GM13977 (cell line): ENCODE data around the gene PPP1R12C.

Experiments
- DNase-seq: peaks from one replicate; pipeline ENCODE4 v3.0.0; 2012; ENCODE audit warnings: low spot score
- in situ Hi-C: fragments of 300-500 bp; cut with MboI; formaldehyde crosslinking; loops from one replicate; pipeline ENCODE4 v1.12.0; 2022; ENCODE audit warnings: low sequenced_read_pairs, low pct_unique_long_range_greater_than_20kb, mixed read lengths, inconsistent platforms; ENCODE audit not compliant: unreplicated experiment
- TF ChIP-seq, protein P1 (sequence below): IDR thresholded peaks from 2 replicates; pipeline ENCODE4 v1.5.1; 2012; ENCODE audit warnings: mild to moderate bottlenecking, control low read depth; ENCODE audit not compliant: insufficient read depth; ENCODE audit errors: extremely low read depth, missing control alignments

The PPP1R12C gene

DNA sequence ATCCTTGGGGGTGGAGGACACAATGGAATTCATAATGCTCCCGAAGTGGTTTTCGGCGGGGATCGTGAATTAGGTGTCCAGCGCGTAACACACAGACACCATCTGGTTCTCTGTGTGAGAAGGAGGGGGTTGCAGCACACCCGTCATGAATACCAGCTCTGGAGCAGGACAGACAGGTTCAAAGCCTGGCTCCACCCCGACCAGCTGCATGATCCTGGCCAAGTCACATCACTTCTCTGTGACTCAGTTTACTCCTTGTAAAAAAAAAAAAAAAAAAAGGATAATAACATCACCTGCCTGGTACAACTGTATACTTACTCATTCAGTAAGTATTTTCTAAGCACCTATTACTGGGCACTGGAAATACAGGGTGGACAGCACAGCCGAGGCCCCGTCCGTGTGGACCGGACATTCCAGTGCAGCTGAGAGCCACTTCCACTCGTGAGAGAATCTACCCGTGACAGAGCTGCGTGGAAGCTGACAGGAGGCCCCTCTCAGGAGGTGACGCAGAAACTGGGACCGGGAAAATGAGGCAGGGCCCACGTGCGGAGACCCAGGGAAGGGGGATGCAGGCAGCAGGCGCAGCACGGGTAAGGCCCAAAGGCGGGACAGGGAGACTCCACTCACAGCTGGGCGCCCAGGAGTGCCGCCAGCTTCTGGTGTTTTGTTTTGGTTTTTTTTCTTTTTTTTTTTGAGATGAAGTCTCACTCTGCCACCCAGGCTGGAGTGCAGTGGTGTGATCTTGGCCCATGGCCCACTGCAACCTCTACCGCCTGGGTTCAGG, 66.5 kb downstream of the PPP1R12C start:
- TF ChIP-seq, protein P1, sequence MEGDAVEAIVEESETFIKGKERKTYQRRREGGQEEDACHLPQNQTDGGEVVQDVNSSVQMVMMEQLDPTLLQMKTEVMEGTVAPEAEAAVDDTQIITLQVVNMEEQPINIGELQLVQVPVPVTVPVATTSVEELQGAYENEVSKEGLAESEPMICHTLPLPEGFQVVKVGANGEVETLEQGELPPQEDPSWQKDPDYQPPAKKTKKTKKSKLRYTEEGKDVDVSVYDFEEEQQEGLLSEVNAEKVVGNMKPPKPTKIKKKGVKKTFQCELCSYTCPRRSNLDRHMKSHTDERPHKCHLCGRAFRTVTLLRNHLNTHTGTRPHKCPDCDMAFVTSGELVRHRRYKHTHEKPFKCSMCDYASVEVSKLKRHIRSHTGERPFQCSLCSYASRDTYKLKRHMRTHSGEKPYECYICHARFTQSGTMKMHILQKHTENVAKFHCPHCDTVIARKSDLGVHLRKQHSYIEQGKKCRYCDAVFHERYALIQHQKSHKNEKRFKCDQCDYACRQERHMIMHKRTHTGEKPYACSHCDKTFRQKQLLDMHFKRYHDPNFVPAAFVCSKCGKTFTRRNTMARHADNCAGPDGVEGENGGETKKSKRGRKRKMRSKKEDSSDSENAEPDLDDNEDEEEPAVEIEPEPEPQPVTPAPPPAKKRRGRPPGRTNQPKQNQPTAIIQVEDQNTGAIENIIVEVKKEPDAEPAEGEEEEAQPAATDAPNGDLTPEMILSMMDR, result no peak
- in situ Hi-C loops, result no loop called here

DNA sequence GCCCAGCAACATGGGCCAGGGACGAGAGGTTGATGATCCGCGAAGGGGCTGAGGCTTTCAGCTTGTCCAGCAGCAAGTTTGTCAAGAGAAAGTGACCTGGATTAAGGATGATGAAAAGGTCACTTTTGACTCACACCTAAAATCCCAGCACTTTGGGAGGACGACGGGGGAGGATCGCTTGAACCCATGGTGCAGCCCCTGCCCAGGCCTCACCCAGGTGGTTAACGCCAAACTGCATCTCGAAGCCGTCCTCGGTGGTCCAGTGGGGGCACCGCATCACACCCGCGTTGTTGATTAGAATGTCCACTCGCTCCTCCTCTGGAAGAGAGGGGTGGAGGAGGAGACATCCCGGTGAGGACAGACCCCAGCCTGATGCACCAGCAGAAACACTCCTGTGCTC, 69.0 kb downstream of the PPP1R12C start:
- no peak for DNase-seq
- TF ChIP-seq, protein P1, result no peak
- in situ Hi-C loops, result no loop called here

More for the DNA sequence above, 66.5 kb downstream of the PPP1R12C start:
- DNase-seq, result no peak

DNA sequence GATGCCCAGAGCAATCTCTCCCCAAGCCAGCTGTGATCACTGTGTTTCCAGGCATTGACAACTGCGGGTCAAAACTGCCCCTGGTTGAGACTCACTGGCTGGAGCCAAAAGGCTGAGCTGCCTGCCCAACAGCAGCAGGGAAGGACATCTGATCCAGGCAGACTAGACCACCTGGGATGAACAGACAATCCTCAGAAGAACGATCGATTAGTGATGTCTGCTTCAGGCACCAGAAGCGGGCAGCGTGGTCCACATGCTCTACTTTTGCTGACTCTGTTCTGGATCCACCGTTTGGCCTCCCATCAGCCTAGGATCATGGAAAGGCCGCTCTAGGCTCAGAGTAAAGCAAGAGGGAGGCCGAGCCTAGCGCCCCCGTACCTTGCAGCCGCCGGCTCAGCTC, 69.5 kb downstream of the PPP1R12C start:
- no peak for DNase-seq
- in situ Hi-C loops, result no loop called here
- TF ChIP-seq, protein P1, result no peak

DNA sequence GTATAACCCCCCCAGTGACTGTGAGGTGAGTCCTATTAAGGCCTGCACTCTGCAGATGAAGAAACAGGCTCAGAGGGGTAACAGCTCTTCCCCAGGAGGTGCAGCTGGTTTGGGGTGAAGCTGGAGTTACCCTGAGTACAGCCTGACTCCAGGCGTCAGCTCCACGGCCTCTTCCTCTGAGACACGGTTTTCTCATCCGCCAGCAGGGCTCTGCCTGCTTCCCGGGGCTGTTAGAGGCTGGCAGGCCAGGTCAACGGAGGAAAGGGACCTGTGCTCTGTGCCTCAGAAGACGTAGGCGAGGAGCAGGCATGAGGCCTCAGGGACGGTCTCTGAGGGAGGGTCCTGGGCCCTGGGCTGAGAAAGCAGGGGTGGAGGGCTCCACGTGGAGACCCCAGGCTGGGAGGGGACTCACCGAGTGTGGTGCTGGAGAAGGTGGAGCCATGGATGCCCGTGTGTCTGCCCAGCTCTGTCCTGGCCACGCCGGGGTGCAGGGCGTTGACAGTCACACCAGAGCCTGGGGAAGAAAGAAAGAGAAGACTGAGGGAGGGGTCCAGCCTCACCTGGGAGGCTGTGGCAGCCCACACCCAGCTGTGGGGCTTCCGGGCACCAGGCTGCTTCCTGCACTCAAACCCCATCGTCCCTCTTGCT, 70.3 kb downstream of the PPP1R12C start:
- no peak for DNase-seq
- TF ChIP-seq, protein P1, result no peak
- in situ Hi-C loops, result no loop called here

DNA sequence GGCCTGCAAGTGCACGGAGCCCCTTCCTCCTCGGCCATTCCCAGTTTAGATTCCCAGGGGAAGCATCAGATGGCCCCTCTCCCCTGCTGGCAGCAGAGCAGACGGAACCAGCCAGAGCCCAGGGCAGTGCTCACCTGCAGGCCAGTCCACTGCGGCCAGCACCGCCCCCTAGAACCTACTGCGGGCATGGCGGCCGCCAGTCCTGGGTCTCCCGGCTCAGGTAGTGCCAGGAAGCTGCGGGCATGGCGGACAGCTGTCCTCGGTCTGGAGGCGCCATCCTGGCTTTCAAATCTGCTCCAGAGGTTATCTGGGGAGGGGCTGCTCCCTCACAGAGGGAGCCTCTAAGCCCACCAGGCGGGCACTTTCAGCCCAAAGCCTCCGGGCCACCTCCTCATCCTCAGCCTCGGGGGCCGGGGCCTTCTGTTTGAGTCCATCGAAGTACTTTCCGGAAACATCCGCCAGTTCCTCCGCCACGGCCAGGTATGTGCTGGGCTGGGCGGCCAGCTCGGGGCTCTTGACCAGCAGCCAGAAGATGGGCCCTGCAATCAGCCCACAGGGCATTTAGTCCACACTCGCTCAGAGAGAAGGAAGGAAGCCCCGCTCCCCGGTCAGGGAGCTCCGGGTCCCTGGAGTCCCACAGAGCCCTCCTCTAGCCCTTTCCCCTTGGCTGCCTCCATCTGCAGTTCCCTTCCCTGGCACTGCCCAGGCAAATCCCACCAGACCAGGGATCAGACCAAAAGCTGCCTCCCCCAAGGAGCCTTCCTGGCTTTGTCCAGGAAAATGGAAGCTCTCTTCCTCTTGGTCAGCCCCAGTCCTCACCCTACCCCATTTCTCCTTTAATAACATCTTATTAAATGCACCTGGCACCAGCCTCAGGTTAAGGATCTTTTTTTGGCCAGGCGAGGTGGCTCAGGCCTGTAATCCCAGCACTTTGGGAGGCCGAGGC, 72.4 kb downstream of the PPP1R12C start:
- in situ Hi-C loops, result no loop called here
- no peak for DNase-seq
- TF ChIP-seq, protein P1, result no peak

DNA sequence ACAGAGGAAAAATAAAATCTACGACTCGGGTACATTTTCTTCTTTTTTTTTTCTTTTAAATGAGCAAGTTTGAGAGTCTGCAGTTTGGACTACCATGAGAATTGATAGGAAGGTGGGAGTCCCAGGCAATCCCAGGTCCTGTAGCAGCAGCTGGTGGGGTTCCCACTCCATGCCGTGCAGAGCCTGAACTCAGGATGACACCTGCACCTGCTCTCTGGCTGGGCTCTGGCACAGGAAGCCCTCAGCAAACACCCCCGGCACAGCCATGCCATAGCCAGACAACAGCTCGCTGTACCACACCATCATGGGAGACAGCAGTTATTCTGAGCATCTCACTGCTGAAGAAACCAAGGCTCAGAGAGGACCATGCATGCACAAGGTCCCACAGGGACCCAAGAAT, 73.2 kb downstream of the PPP1R12C start:
- in situ Hi-C loops, result no loop called here
- no peak for DNase-seq
- TF ChIP-seq, protein P1, result no peak
